ENCODE data around the gene RNF146.

DNA sequence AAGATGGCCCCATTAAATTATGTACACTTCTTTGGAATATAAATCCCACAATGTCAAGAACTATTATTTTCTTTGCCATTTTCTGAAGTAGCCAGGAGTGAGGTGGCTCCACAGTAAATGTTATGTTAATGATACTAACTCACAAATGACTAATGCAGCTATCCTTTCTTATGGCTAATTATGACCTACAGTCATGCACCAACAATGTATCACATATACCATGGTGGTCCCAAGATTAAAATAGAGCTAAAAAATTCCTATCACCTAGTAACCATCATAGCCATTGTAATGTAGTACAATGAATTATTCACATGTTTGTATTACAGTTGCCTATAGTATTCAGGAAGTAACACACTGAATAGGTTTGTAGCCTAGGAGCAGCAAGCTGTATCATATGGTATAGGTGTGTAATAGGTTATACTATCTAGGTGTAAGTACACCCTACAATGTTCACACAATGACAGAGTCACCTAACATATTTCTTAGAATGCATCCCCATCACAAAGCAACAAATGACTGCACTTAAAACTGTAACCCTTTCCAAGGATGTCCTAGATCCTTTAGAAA, 61.5 kb downstream of the RNF146 start:
- TF ChIP-seq CTCF (IDR thresholded peaks at IDR 0.05; ENCODE audit: low read length) (no peak), EZH2phosphoT487 (IDR thresholded peaks at IDR 0.05; ENCODE audit: low read length) (no peak), EZH2 (optimal IDR thresholded peaks at IDR 0.05; ENCODE audit: low read depth, low read length) (no peak)
